NCI-H2081 treated with DMSO at 0.1 percent for 48 hours (cell line): ENCODE measurements around the gene MAGI1.

Source experiments
- DNase-seq: peaks from one replicate; lab custom pipeline; 2025; lab: John Stamatoyannopoulos, UW

MAGI1 gene

GRCh38 chr3:65713016-65713415 is 325.7 kb downstream of the MAGI1 start:
- DNase-seq = no peak

GRCh38 chr3:65712140-65712539 is 326.6 kb downstream of the MAGI1 start:
- no peak for DNase-seq

- DNase-seq = no peak
Observed at GRCh38 chr3:65706776-65707568, 331.7 kb downstream of the MAGI1 start.

GRCh38 chr3:65706301-65706700 is 332.4 kb downstream of the MAGI1 start:
- no peak for DNase-seq

GRCh38 chr3:65703820-65704219 is 334.9 kb downstream of the MAGI1 start:
- DNase-seq = no peak

- no peak for DNase-seq
Observed at GRCh38 chr3:65703026-65703425, 335.7 kb downstream of the MAGI1 start.

- DNase-seq = no peak
Observed at GRCh38 chr3:65702202-65702601, 336.5 kb downstream of the MAGI1 start.

GRCh38 chr3:65701516-65701915 is 337.2 kb downstream of the MAGI1 start:
- no peak for DNase-seq

GRCh38 chr3:65689436-65689835 is 349.3 kb downstream of the MAGI1 start:
- DNase-seq = no peak

- DNase-seq = no peak
Observed at GRCh38 chr3:65687741-65688140, 351.0 kb downstream of the MAGI1 start.

GRCh38 chr3:65685621-65686235 is 353.0 kb downstream of the MAGI1 start:
- no peak for DNase-seq

- DNase-seq = no peak
Observed at GRCh38 chr3:65678516-65678915, 360.2 kb downstream of the MAGI1 start.

- no peak for DNase-seq
Observed at GRCh38 chr3:65677486-65678010, 361.2 kb downstream of the MAGI1 start.

- no peak for DNase-seq
Observed at GRCh38 chr3:65676580-65676979, 362.1 kb downstream of the MAGI1 start.

- no peak for DNase-seq
Observed at GRCh38 chr3:65675011-65675410, 363.7 kb downstream of the MAGI1 start.

GRCh38 chr3:65674226-65674625 is 364.5 kb downstream of the MAGI1 start:
- no peak for DNase-seq

GRCh38 chr3:65672871-65673815 is 365.6 kb downstream of the MAGI1 start:
- DNase-seq = no peak

- no peak for DNase-seq
Observed at GRCh38 chr3:65672061-65672460, 366.7 kb downstream of the MAGI1 start.

GRCh38 chr3:65671004-65671403 is 367.7 kb downstream of the MAGI1 start:
- no peak for DNase-seq

GRCh38 chr3:65669163-65669875 is 369.4 kb downstream of the MAGI1 start:
- DNase-seq = no peak

GRCh38 chr3:65667963-65668362 is 370.8 kb downstream of the MAGI1 start:
- no peak for DNase-seq
